CD4-positive, alpha-beta memory T cell (primary cell): ENCODE measurements around the gene NET1. TPM values are rescaled to one million over a fixed set of nuclear protein-coding genes. Genes with fewer than 3 reads are reported as not detected.
"Not testable (repeated sequence)": the region's sequence is repeated elsewhere in the genome, so short reads cannot be mapped to it uniquely, and the experiment has no call there.

Experiments
- CTCF ChIA-PET: fragments of 350-600 bp; sonication (Branson Sonifier 250); formaldehyde crosslinking; loops from one replicate; lab custom pipeline; 2021; ENCODE audit warnings: inconsistent platforms; ENCODE audit not compliant: partially characterized antibody; lab: Charles Lee
- POLR2A ChIA-PET: fragments of 350-600 bp; sonication (Branson Sonifier 250); formaldehyde crosslinking; loops from one replicate; lab custom pipeline; 2021; ENCODE audit not compliant: partially characterized antibody; lab: Charles Lee
- DNase-seq, 5 donors: peaks; one replicate each; pipeline versions ENCODE4 v3.0.0 to v3.0.0-alpha.2; 2020 to 2022; ENCODE audit warnings: mixed read lengths in 1 of 5
- H3K27ac ChIP-seq: one replicate; pipeline ENCODE4 v1.7.0; 2013; ENCODE audit warnings: low read depth, low read length
- H3K27me3 ChIP-seq: 2 replicates; pipeline ENCODE4 v1.7.0; 2013; ENCODE audit warnings: mild to moderate bottlenecking, low read length, moderate library complexity; ENCODE audit not compliant: insufficient read depth
- H3K36me3 ChIP-seq: 2 replicates; pipeline ENCODE4 v1.7.0; 2013; ENCODE audit warnings: mild to moderate bottlenecking, low read length, moderate library complexity; ENCODE audit not compliant: insufficient read depth
- H3K4me1 ChIP-seq: 2 replicates; pipeline ENCODE4 v1.7.0; 2013; ENCODE audit warnings: mild to moderate bottlenecking, low read length, moderate library complexity; ENCODE audit not compliant: insufficient read depth
- H3K4me3 ChIP-seq, 2 donors: one replicate each; pipeline ENCODE4 v1.7.0; 2013; ENCODE audit warnings: low read length in 2 of 2, mild to moderate bottlenecking in 1 of 2
- H3K9me3 ChIP-seq, 2 donors: one replicate each; pipeline ENCODE4 v1.7.0; 2013; ENCODE audit warnings: low read length in 2 of 2, control low read depth in 1 of 2; ENCODE audit not compliant: control insufficient read depth in 1 of 2
- H3K27ac Mint-ChIP-seq, 7 donors: one replicate each; pipeline ENCODE4 v1.8.0; 2020 to 2021; ENCODE audit warnings: mixed read lengths in 7 of 7, mild to moderate bottlenecking in 6 of 7, inconsistent platforms in 3 of 7, moderate library complexity in 3 of 7
- H3K27me3 Mint-ChIP-seq, 2 donors: one replicate each; pipeline ENCODE4 v1.8.0; 2020 to 2021; ENCODE audit warnings: mixed read lengths in 2 of 2
- H3K36me3 Mint-ChIP-seq, 2 donors: one replicate each; pipeline ENCODE4 v1.8.0; 2020 to 2021; ENCODE audit warnings: mixed read lengths in 2 of 2, inconsistent platforms in 1 of 2, mild to moderate bottlenecking in 1 of 2
- H3K4me1 Mint-ChIP-seq, 4 donors: one replicate each; pipeline ENCODE4 v1.8.0; 2020 to 2021; ENCODE audit warnings: mixed read lengths in 4 of 4, mild to moderate bottlenecking in 1 of 4
- H3K4me3 Mint-ChIP-seq, 8 donors: one replicate each; pipeline ENCODE4 v1.8.0; 2020 to 2021; ENCODE audit warnings: mixed read lengths in 8 of 8, mild to moderate bottlenecking in 7 of 8, moderate library complexity in 6 of 8, inconsistent platforms in 3 of 8
- H3K9me3 Mint-ChIP-seq, 8 donors: one replicate each; pipeline ENCODE4 v1.8.0; 2020 to 2021; ENCODE audit warnings: mixed read lengths in 8 of 8, mild to moderate bottlenecking in 5 of 8, inconsistent platforms in 3 of 8, moderate library complexity in 1 of 8
- intact Hi-C: fragments of 100-400 bp; cut with micrococcal nuclease; formaldehyde crosslinking; loops from one replicate; pipeline ENCODE4 v1.15.1; 2023
- polyA plus RNA-seq, 2 donors: library from polyadenylated mRNA; unstranded; fragments of 300-500 nt; fragmentation: Illumina TruSeq; gene quantifications; one replicate each; pipeline ENCODE4 v1.2.3, GENCODE V29; 2021
- total RNA-seq, 2 experiments: library from RNA; stranded (reverse); gene quantifications; one replicate each; pipeline ENCODE4 v1.2.3, GENCODE V29; 2021

NET1 gene
- total and polyA plus RNA-seq, 4 experiments from 2014 or later = 5.4 to 16.4 (median 10.5) TPM

GRCh38 chr10:5468262-5469106 is 56.1 kb downstream of the NET1 start:
- ChIA-PET CTCF (interaction anchor here (1.6 to 2.7 kb wide), 3 partner anchors 14 to 161 kb away, joined by 6 to 7 read pairs (median 6); no protein-coding TSS in a partner anchor), POLR2A (no interaction called here)
- Mint-ChIP-seq H3K4me3 (no peak overlapping the region), H3K4me1 (peaks cover 0 to 1% (median 0%) of the 10 kb centered on the region in 4 donors), H3K27me3 (peaks cover 2% of the 10 kb centered on the region in 2 donors), H3K27ac (no peak overlapping the region), H3K9me3 (peaks cover 0 to 3% (median 0%) of the 10 kb centered on the region in 8 donors), H3K36me3 (no peaks in the 10 kb centered on the region)
- no peaks in the 10 kb centered on the region for H3K4me1 ChIP-seq
- no peaks in the 10 kb centered on the region for H3K36me3 ChIP-seq
- intact Hi-C loops = no loop called here
- DNase-seq = no peak
- no peaks in the 10 kb centered on the region for H3K9me3 ChIP-seq
- no peaks in the 10 kb centered on the region for H3K27me3 ChIP-seq
- H3K27ac ChIP-seq = no peak overlapping the region
- no peak overlapping the region for H3K4me3 ChIP-seq

GRCh38 chr10:5469353-5470061 is 57.1 kb downstream of the NET1 start:
- CTCF ChIA-PET = no interaction called here
- Mint-ChIP-seq H3K27me3 (peaks cover 0 to 2% of the 10 kb centered on the region in 2 donors), H3K36me3 (no peaks in the 10 kb centered on the region), H3K4me1 (peaks cover 0 to 1% (median 0%) of the 10 kb centered on the region in 4 donors), H3K27ac (no peak overlapping the region), H3K9me3 (peaks cover 0 to 3% (median 0%) of the 10 kb centered on the region in 8 donors), H3K4me3 (no peak overlapping the region)
- POLR2A ChIA-PET = no interaction called here
- H3K27me3 ChIP-seq = no peaks in the 10 kb centered on the region
- no peak for DNase-seq
- H3K4me1 ChIP-seq = no peaks in the 10 kb centered on the region
- H3K27ac ChIP-seq = no peak overlapping the region
- H3K4me3 ChIP-seq = no peak overlapping the region
- H3K9me3 ChIP-seq = no peaks in the 10 kb centered on the region
- intact Hi-C loops = no loop called here
- no peaks in the 10 kb centered on the region for H3K36me3 ChIP-seq

- H3K36me3 Mint-ChIP-seq = no peaks in the 10 kb centered on the region
- no peaks in the 10 kb centered on the region for H3K27me3 ChIP-seq
- H3K4me1 ChIP-seq = no peaks in the 10 kb centered on the region
- no peak overlapping the region for H3K27ac ChIP-seq
- no peak for DNase-seq
- peaks cover 0 to 3% (median 0%) of the 10 kb centered on the region in 8 donors for H3K9me3 Mint-ChIP-seq
- H3K4me3 ChIP-seq = no peak overlapping the region
- no peak overlapping the region for H3K4me3 Mint-ChIP-seq
- ChIA-PET CTCF (no interaction called here), POLR2A (no interaction called here)
- no peaks in the 10 kb centered on the region for H3K36me3 ChIP-seq
- H3K9me3 ChIP-seq = no peaks in the 10 kb centered on the region
- no peak overlapping the region for H3K27ac Mint-ChIP-seq
- peaks cover 0 to 1% (median 0%) of the 10 kb centered on the region in 4 donors for H3K4me1 Mint-ChIP-seq
- intact Hi-C loops = no loop called here
- peaks cover 0 to 2% of the 10 kb centered on the region in 2 donors for H3K27me3 Mint-ChIP-seq
Measured at GRCh38 chr10:5470062-5470751, 57.9 kb downstream of the NET1 start.

- DNase-seq, CTCF ChIA-PET, intact Hi-C loops, H3K36me3 ChIP-seq, H3K27ac ChIP-seq, H3K4me3 ChIP-seq, H3K4me3 Mint-ChIP-seq, H3K4me1 Mint-ChIP-seq, H3K27ac Mint-ChIP-seq, H3K27me3 ChIP-seq, H3K36me3 Mint-ChIP-seq, POLR2A ChIA-PET, H3K4me1 ChIP-seq, H3K27me3 Mint-ChIP-seq, H3K9me3 Mint-ChIP-seq, H3K9me3 ChIP-seq: not testable (repeated sequence)
Measured at GRCh38 chr10:5474642-5475041, 62.3 kb downstream of the NET1 start.

- H3K36me3 ChIP-seq, H3K27ac Mint-ChIP-seq, H3K4me1 Mint-ChIP-seq, CTCF ChIA-PET, intact Hi-C loops, H3K4me3 Mint-ChIP-seq, H3K36me3 Mint-ChIP-seq, POLR2A ChIA-PET, H3K4me3 ChIP-seq, H3K27ac ChIP-seq, H3K9me3 ChIP-seq, H3K27me3 ChIP-seq, DNase-seq, H3K4me1 ChIP-seq, H3K27me3 Mint-ChIP-seq, H3K9me3 Mint-ChIP-seq: not testable (repeated sequence)
Measured at GRCh38 chr10:5475088-5475487, 62.7 kb downstream of the NET1 start.

GRCh38 chr10:5475974-5476807 is 63.8 kb downstream of the NET1 start:
- intact Hi-C loops, H3K27me3 ChIP-seq, H3K36me3 ChIP-seq, H3K9me3 ChIP-seq, POLR2A ChIA-PET, H3K9me3 Mint-ChIP-seq, H3K27ac Mint-ChIP-seq, H3K4me3 ChIP-seq, H3K4me3 Mint-ChIP-seq, H3K27me3 Mint-ChIP-seq, H3K27ac ChIP-seq, H3K36me3 Mint-ChIP-seq, H3K4me1 Mint-ChIP-seq, H3K4me1 ChIP-seq, CTCF ChIA-PET, DNase-seq: not testable (repeated sequence)
